MM.1S (cell line): ENCODE measurements around the gene GDPD3.

Experiments
- DNase-seq: peaks from one replicate; pipeline ENCODE4 v3.0.0-alpha.2; 2015
- H2AFZ ChIP-seq: fragments of 300-600 bp; sonication (generic); 2 replicates; pipeline ENCODE4 v1.6.0; 2016; ENCODE audit warnings: antibody characterized with exemption, low read length
- H3F3A ChIP-seq: fragments of 300-600 bp; sonication (generic); 2 replicates; pipeline ENCODE4 v1.6.1; 2016; ENCODE audit warnings: mild to moderate bottlenecking, antibody characterized with exemption, low read length, moderate library complexity, mixed read lengths; ENCODE audit not compliant: insufficient read depth
- H3K27ac ChIP-seq: fragments of 300-600 bp; sonication (generic); 2 replicates; pipeline ENCODE4 v1.5.1; 2016; ENCODE audit warnings: mild to moderate bottlenecking, low read length
- H3K27me3 ChIP-seq: fragments of 300-600 bp; sonication (generic); replicated peaks from 2 replicates; pipeline ENCODE4 v1.6.0; 2016; ENCODE audit warnings: low read length; ENCODE audit not compliant: insufficient read depth
- H3K36me3 ChIP-seq: fragments of 300-600 bp; sonication (generic); replicated peaks from 2 replicates; pipeline ENCODE4 v1.6.1; 2016; ENCODE audit warnings: mild to moderate bottlenecking, low read length, mixed read lengths; ENCODE audit not compliant: insufficient read depth
- H3K4me1 ChIP-seq: fragments of 300-600 bp; sonication (generic); 2 replicates; pipeline ENCODE4 v1.6.1; 2016; ENCODE audit warnings: low read length, mixed read lengths
- H3K4me2 ChIP-seq: fragments of 300-600 bp; sonication (generic); 2 replicates; pipeline ENCODE4 v1.6.0; 2016; ENCODE audit warnings: low read depth, low read length
- H3K4me3 ChIP-seq: fragments of 300-600 bp; sonication (generic); 2 replicates; pipeline ENCODE4 v1.5.1; 2016; ENCODE audit warnings: low read length, mixed read lengths
- H3K79me2 ChIP-seq: fragments of 300-600 bp; sonication (generic); 2 replicates; pipeline ENCODE4 v1.6.1; 2016; ENCODE audit warnings: mixed run types, low read length, mixed read lengths
- H3K9ac ChIP-seq: fragments of 300-600 bp; sonication (generic); 2 replicates; pipeline ENCODE4 v1.6.1; 2016; ENCODE audit warnings: low read length, mixed read lengths
- H3K9me2 ChIP-seq: fragments of 300-600 bp; sonication (generic); replicated peaks from 2 replicates; pipeline ENCODE4 v1.6.1; 2016; ENCODE audit warnings: mild to moderate bottlenecking, low read length, mixed read lengths; ENCODE audit not compliant: insufficient read depth
- H3K9me3 ChIP-seq: fragments of 300-600 bp; sonication (generic); replicated peaks from 2 replicates; pipeline ENCODE4 v1.6.1; 2016; ENCODE audit warnings: mild to moderate bottlenecking, low read length, mixed read lengths; ENCODE audit not compliant: insufficient read depth
- H4K20me1 ChIP-seq: fragments of 300-600 bp; sonication (generic); 2 replicates; pipeline ENCODE4 v1.6.1; 2016; ENCODE audit warnings: mild to moderate bottlenecking, low read length, moderate library complexity, mixed read lengths; ENCODE audit not compliant: insufficient read depth
- CTCF ChIP-seq: fragments of 300-600 bp; sonication (generic); IDR thresholded peaks from 2 replicates; pipeline ENCODE4 v1.5.1; 2016; ENCODE audit warnings: antibody characterized with exemption, low read length, mixed read lengths
- EZH2 ChIP-seq: fragments of 300-600 bp; sonication (generic); optimal IDR thresholded peaks from 2 replicates; pipeline ENCODE3; 2017; ENCODE audit warnings: low read depth, mild to moderate bottlenecking, antibody characterized with exemption, low read length, mixed read lengths
- EZH2phosphoT487 ChIP-seq: fragments of 300-600 bp; sonication (generic); IDR thresholded peaks from 2 replicates; pipeline ENCODE4 v1.6.1; 2018; ENCODE audit warnings: antibody characterized with exemption, low read length

GDPD3 gene

GRCh38 chr16:30054959-30055553 lies 58.3 kb downstream of the GDPD3 start:
- H3F3A ChIP-seq: 0 out of 2 replicates have a peak, but pooled peaks cover 3% of the 10 kb centered on the region
- H3K4me1 ChIP-seq: peaks cover 6% of the 10 kb centered on the region
- H3K9me2 ChIP-seq: no peaks in the 10 kb centered on the region
- peak; percentile 45 for DNase-seq
- H3K4me3 ChIP-seq: no peak overlapping the region
- H2AFZ ChIP-seq: no peak overlapping the region
- H3K27me3 ChIP-seq: no peaks in the 10 kb centered on the region
- TF ChIP-seq EZH2 (no peak), CTCF (peak; percentile 57), EZH2phosphoT487 (no peak)
- peaks cover 6% of the 10 kb centered on the region for H3K79me2 ChIP-seq
- H3K4me2 ChIP-seq: no peak overlapping the region
- no peaks in the 10 kb centered on the region for H4K20me1 ChIP-seq
- no peaks in the 10 kb centered on the region for H3K9me3 ChIP-seq
- H3K9ac ChIP-seq: no peak overlapping the region
- H3K27ac ChIP-seq: no peak overlapping the region
- H3K36me3 ChIP-seq: no peaks in the 10 kb centered on the region
